H1 (cell line): ENCODE measurements around the gene SLC6A19. TPM values are rescaled to one million over a fixed set of nuclear protein-coding genes. Genes with fewer than 3 reads are reported as not detected.

Experiments
- ATF2 ChIP-seq: IDR thresholded peaks from 2 replicates; pipeline ENCODE4 v1.6.1; 2012; ENCODE audit warnings: low read length, inconsistent platforms
- polyA plus RNA-seq, 7 experiments: library from polyadenylated mRNA; depleted of rRNA in 3 of 7; stranded (reverse) in 5 of 7; unstranded in 2 of 7; fragments of >200 nt in 5 of 7; fragments of 200-250 nt in 2 of 7; gene quantifications; 1 replicate in 5 of 7; 2 replicates in 1 of 7; 4 replicates in 1 of 7; pipeline versions ENCODE4 v1.2.1 to v1.2.3, GENCODE V29; 2011 to 2013; ENCODE audit warnings: missing spikeins in 2 of 7, mixed read lengths in 2 of 7
- total RNA-seq: library from RNA; stranded (reverse); fragmentation: NEBNext Ultra II Directional; extraction: Animal tissue kit (Norgen Biotek cat#: 25700); gene quantifications from 2 replicates; pipeline ENCODE4 v1.2.1, GENCODE V29; 2021

SLC6A19 gene
- total and polyA plus RNA-seq, 2 of the 8 experiments (the other 6 are each of a cell fraction or from before 2014, with no cell fraction given): 0.02 TPM; not detected in 1

GRCh38 chr5:1244976-1245375 is 43.6 kb downstream of the SLC6A19 start (continued):
- no peak for TF ChIP-seq ATF2
- TF ChIP-seq, all 59 proteins: peak for 2
